GM18498 (cell line): ENCODE measurements around the gene SKIC8.
"Not testable (repeated sequence)": the region's sequence is repeated elsewhere in the genome, so short reads cannot be mapped to it uniquely, and the experiment has no call there.

ENCODE experiments used
- ATAC-seq: cut with Tn5 transposase; IDR thresholded peaks from one replicate; pipeline ENCODE4 v1.9.1; 2021; ENCODE audit warnings: mild to moderate bottlenecking, moderate library complexity; ENCODE audit not compliant: unreplicated experiment

Gene SKIC8

DNA sequence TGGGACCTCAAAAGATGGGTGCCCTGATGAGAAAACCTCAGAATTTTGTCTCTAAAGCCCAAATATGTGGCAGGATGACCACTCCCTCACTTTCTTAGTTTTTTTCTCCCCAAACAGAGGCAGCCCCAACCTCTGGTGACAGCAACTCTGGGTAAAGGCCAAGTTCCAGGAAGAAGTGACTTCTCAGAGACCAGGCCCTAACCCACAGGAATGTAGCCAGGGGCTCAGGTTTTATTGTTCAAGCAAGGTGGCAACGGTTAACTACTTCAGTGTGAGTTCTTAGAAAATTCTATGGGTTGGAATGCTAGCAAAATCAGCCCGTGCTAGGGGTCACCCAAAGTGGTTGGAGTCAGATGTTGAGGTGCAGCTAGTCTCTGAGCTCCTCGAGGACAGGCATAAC, 40.2 kb downstream of the SKIC8 start:
- no peak for ATAC-seq

DNA sequence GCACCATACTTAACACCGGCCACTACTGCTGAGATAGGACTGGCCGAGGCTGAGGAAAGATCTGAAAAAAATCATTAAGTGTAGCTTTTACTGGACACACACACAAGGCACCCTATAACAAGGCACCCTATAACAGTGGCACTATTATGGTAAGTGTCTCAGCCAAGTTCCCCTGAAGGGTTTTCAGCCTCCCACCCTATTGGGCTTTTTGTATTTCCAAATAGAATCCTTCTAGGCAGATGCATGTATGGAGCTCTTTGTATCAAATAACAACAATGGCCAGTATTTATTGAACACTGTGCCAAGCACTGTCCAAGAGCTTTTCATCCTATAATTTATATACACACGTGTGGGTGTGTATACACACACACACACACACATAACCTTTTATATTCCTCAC, 41.7 kb downstream of the SKIC8 start:
- ATAC-seq = no peak

DNA sequence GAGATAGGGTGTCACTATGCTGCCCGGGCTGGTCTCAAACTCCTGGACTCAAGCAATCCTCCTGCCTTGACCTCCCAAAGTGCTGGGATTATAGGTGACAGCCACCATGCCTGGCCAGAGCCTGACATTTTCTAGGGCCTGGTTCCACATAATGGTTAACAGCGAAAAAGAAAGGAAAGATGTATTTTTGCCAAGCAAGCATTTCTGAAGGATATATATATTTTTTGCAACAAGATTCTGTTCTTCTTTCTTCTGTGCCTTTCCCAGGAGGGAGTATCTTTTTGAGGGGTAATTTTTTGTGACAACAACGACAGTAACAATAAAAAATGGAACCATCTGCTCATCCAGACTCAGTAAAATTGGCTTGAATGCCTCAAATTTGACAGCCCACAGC, 43.4 kb downstream of the SKIC8 start:
- no peak for ATAC-seq

DNA sequence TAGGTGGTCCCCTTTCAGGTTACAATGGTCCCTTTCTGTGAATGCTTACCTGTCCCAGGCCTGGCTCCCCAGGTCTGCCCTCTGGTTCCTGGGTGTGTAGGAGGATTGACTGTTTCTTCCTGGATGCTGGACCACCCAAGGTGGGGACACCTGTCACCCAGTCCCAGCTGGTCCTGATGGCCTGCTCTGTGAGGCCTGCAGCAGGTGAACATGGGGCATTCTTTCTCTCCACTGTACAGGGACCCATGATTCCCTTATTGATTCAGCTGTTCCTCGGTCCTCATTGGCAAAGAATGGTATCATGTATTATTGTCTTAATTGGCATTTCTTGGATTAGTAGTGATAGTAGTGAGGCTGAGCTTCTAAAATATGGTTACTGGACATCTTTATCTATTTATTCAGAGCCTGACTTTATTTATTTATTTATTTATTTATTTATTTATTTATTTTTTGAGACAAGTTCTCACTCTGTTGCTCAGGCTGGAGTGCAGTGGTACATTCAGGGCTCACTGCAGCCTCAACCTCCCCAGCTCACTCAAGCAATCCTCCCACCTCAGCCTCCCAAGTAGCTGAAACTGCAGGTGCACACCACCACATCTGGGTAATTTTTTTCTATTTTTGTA, 43.9 kb downstream of the SKIC8 start:
- no peak for ATAC-seq

DNA sequence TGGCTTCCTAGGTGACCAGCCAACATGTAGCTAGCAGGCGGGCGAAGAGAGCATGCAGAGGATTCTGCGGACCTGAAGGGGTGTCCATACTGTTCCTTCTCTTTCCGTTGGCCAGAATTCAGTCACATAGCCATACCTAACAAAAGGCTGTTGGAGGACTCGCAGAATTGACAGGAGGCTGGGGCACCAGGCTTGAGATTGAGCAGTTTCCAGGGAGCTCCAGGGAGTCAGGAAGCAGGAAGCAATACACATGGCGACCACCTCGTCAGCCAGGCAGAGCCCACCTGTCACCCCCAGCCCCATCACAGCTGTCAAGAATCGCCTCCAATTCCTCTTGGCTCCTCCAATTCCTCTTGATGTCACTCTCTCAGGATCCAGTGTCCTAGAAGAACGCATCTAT, 48.3 kb downstream of the SKIC8 start:
- ATAC-seq = no peak

DNA sequence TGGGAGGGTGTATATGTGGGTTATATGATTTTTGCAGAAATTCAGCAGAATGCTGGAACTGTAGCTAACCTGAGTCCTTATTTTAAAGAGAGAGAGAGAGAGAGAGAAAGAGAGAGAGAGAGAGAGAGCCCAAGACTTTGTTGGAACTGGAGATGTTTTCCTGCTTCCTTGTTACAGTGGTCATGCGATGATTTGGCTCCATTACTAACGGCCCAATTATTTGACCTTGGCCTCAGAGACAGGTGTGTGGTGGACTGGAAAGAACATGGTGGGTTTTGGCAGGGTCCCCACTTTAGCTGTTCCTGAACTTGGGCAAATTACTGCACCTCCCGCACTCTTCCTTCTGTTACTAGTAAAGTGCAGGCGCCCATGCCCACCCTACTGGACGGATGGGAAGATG, 50.3 kb downstream of the SKIC8 start:
- ATAC-seq = no peak

DNA sequence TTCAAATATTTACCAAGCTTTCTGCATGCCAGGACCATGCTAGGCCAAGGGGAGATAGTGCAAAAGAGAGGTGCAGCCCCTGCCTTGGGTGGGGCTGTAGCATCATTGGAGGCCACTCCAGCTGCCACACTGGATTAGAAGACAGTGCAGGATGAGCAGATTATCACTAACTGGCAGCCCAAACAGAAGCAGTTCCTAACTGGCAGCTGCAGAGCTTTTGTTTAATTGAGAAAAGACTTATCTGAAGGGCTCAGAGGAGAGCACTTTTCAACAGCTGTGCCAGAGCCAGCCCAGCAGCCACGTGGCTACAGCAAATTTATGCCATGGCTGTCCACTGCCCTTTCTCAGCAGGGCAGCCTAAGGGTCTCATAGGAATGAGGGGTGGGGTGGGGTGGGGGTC, 51.5 kb downstream of the SKIC8 start:
- ATAC-seq = no peak

DNA sequence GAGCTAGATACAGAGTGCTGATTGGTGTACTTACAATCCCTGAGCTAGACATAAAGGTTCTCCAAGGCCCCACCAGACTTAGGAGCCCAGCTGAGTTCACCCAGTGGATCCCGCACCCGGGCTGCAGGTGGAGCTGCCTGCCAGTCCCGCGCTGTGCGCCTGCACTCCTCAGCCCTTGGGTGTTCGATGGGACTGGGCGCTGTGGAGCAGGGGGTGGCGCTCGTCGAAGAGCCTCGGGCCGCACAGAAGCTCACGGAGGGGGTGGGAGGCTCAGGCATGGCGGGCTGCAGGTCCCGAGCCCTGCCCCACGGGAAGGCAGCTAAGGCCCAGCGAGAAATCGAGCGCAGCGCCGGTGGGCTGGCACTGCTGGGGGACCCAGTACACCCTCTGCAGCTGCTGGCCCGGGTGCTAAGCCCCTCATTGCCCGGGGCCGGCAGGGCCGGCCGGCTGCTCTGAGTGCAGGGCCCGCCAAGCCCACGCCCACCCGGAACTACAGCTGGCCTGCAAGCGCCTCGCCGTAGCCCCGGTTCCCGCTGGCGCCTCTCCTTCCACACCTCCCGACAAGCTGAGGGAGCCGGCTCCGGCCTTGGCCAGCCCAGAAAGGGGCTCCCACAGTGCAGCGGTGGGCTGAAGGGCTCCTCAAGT, 53.3 kb downstream of the SKIC8 start:
- ATAC-seq = not testable (repeated sequence)

DNA sequence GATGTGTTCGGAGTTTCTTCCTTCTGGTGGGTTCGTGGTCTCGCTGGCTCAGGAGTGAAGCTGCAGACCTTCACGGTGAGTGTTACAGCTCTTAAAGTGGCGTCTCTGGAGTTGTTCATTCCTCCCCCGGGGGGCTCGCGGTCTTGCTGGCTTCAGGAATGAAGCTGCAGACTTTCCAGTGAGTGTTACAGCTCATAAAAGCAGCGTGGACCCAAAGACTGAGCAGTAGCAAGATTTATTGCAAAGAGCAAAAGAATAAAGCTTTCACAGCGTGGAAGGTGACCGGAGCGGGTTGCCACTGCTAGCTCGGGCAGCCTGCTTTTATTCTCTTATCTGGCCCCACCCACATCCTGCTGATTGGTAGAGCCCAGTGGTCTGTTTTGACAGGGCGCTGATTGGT, 54.0 kb downstream of the SKIC8 start:
- not testable (repeated sequence) for ATAC-seq

DNA sequence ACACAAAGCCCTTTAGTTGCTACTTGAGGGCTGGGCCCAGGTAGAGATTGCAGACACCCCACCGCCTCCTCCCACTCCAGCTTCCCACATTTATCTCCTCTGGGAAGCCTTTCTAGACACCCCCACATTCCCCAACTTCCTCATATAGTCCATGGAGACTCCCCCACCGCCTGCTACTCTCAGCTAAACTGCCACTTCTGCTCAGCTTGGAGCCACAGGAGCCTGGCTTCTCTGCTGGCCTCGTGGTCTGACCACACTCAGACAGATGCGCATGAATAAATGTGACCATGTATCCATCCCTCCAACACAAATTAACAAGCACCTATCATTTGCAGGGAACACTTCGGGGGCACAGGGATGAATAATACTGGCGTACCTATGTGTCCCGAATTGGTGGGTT, 54.5 kb downstream of the SKIC8 start:
- ATAC-seq = no peak

DNA sequence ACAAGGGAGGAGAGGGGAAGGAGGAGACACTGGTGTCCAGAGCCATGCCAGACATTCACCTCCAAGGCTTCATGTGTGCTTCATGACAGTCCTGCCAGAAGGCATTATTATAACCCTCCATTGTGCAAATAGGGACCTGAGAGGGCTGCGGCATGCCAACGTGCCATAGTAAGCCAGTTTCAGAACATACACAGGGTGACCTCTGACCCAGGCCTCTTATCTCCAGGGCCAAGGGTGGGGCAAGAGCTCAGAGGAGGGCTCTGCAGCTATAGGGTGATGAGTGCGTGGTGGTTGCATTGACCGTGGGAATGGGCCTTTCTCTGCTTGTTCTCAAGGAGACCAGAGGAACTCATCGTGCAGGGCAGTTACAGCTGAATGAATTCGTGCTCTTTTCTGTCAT, 55.3 kb downstream of the SKIC8 start:
- ATAC-seq = no peak

DNA sequence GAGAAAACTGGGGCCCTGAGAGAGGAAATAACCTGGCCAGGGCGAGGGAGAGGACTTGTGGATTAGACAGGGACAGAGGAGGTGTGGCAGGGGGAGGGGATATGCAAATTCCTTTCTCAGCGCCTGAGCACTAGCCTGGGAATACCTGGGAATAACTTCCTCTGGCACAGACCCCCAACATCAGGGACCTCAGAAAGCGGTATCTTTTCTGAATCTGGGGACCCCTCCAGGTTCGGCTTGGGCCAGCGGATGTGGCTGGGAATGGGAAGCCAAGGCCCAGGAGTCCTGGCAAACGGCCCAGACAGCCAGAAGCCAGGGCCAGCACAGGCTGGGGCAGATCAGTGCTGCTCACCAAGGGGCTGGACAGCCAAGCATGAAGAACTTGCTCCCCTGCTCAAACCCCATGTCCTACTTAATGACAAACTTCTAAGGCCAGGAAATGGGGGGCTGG, 55.9 kb downstream of the SKIC8 start:
- ATAC-seq = no peak

DNA sequence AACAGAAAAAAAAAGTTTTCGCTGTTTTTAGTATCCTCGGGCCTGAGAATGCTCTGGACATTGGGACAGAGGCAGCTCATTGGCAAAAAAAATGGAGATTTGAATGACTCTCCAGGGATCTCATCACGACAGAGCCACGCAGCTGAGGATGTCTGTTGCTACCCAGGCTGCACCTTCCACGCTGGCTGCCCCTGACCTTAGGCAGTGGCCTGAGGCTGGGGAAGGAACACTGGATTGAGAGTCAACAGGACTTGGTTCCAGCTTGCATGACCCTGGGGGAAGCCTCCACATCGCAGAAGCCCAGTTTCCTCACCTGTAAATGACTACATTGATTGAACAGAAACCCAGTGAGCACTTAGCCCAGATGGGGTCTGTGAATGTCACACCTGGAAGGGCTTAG, 56.4 kb downstream of the SKIC8 start:
- no peak for ATAC-seq

DNA sequence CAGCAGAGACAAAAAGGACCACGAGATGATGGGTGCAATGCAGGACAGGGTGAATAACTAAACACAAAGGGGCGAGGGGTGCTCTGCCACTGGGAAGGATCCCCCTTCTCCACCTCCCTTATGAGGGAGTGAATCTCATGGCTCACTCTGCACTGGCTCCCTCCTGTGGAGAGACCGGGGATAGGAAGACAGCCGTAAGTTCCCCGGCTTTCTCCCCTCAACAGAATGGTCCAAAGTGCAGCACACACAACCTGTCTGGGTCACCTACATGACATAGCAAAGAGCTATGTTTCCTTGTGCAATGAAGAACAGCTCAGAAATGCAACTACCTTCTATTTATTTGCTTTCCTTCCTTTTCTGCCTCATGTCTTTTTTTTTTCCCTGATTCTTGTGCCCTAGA, 57.3 kb downstream of the SKIC8 start:
- no peak for ATAC-seq

DNA sequence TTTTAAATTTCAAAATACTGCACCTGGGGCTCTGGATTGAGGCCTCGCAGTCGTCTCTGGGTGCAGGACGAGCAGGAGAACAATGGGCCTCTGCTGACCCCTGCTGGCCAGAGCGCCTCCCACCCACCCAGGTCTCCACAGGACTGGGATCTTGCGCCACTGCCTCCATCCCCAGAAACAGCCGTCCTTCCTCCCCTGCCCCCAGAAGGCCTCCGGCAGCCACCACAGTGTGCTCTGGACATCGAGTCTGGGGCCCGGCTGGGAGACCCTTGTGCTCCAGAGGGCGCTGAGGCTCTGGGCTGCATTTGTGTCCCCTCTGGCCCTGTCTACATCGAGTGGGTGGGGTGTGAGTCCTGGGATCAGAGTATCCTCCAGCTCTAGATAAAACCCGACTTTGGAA, 58.4 kb downstream of the SKIC8 start:
- no peak for ATAC-seq

DNA sequence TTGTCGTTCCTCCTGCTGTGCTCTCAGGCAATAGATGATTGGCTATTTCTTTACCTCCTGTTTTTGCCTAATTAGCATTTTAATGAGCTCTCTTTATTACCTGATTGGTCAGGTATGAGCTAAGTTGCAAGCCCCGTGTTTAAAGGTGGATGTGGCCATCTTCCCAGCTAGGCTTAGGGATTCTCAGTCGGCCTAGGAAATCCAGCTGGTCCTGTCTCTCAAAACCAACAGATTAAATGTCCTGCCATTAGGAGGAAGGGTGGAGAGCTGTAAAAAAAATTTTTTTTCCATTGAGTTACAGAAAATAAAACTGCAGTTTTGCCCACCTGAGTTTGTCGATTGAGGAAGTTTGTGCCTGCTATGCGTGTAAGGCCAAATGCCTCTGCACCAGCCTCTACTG, 59.6 kb downstream of the SKIC8 start:
- no peak for ATAC-seq

DNA sequence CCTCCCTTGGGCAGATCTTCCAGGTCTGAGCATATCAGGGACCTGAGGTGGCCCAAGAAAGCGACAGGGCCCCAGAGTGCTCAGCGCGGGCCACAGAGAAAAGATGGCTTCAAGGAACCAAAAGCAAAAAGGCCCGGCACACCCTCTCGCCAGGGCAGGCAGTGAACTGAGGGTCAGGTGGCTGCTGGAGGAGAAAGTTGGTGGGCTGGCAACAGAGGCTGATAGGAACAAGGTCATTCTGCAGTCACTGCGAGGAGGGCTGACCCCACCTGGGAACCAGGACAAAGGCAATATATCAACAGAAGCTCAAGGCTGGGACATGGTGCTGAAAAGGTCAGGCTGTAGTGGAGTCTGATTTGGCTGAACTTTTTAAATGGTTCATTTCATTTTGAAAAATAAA, 62.3 kb downstream of the SKIC8 start:
- ATAC-seq = no peak

DNA sequence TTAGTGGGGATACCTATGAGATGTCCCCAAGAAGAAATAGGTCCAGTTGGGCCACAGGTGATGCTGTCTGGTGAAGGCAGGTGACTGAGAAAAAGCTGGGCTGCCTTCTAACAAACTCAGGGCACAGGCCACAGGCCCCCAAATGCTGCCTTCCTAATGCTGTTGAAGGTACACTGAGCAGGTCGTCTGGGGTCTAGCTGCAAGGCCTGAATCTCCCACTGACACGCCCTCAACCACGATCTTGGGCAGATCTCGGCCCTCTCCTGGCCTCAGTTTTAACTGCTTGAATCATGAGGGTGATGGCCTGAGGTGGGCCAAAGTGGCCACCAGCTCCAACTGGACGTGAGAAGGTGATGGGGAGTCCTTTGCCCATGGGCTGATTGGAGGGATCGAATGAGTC, 62.9 kb downstream of the SKIC8 start:
- ATAC-seq = no peak

DNA sequence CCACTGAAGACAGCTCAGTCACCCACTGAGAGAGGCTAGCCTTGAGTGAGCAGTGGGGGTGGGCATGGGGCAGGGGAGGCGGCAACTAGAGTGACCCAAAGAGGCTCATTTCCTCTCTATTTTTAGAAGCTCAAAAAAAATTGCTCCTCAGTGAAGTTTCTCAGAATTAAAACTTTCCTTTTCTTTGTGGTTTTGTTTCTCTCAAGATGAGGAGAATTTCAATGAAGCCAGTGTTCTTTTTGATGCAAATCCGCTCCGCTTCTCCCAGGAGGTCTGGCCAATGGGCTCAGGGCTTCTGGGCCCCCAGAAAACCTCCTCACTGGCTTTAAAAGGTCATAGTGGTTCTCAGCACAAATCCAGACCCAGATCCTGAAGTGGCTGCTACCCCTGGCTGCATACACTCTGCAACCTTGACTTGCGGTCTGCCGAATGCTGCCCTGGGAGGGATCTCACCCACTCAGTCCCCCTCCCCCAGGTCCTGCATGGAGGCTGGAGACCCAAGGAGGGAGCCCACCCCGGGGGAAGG, 64.8 kb downstream of the SKIC8 start, which contains the start of gene ACSBG1:
Gene ACSBG1 (minus strand): TSS at position 51 of the 526 bp plus-strand sequence. CDS start 64 bp downstream, outside the sequence.
- ATAC-seq = no peak

DNA sequence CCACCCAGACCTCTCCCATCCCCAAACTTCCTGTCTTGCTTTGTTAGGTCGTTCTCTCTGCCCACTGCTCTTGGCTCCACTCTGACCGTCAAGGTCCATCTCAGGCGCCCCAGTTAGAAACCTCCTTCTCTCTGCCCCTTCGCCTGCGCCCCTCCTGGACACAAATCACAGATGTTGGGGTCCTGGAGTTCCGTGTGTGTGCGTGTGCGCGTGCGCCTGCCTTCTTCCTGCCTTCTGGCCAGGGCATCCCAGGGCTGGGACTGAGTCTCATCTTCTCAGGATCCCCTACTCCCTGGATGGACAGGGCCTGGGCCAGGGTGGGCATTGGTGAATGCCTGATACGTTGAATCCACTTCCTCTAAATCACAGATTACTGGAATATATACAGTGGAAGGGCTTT, 65.9 kb downstream of the SKIC8 start:
- ATAC-seq = no peak
